Measurements from ENCODE around the gene COMMD7.

GRCh38 chr20:32792316-32792715 is 49.0 kb upstream of the COMMD7 start:
- no peak for TF ChIP-seq EZH2 (optimal IDR thresholded peaks at IDR 0.05; ENCODE audit: low read depth, low read length)
- TF ChIP-seq, protein P1, sequence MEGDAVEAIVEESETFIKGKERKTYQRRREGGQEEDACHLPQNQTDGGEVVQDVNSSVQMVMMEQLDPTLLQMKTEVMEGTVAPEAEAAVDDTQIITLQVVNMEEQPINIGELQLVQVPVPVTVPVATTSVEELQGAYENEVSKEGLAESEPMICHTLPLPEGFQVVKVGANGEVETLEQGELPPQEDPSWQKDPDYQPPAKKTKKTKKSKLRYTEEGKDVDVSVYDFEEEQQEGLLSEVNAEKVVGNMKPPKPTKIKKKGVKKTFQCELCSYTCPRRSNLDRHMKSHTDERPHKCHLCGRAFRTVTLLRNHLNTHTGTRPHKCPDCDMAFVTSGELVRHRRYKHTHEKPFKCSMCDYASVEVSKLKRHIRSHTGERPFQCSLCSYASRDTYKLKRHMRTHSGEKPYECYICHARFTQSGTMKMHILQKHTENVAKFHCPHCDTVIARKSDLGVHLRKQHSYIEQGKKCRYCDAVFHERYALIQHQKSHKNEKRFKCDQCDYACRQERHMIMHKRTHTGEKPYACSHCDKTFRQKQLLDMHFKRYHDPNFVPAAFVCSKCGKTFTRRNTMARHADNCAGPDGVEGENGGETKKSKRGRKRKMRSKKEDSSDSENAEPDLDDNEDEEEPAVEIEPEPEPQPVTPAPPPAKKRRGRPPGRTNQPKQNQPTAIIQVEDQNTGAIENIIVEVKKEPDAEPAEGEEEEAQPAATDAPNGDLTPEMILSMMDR (IDR thresholded peaks at IDR 0.05; ENCODE audit: low read length), result no peak

Data from MM.1S (cell line).